ENCODE measurements around the gene PLA2G12A.
A peak's percentile ranks its signal among the peaks of the same experiment; 100 is the strongest.
"Not testable (repeated sequence)": the region's sequence is repeated elsewhere in the genome, so short reads cannot be mapped to it uniquely, and the experiment has no call there.

PLA2G12A gene

GRCh38 chr4:109678925-109679324 lies 50.9 kb downstream of the PLA2G12A start:
- not testable (repeated sequence) for DNase-seq (ENCODE audit: low read depth in 3 of 3)

DNA sequence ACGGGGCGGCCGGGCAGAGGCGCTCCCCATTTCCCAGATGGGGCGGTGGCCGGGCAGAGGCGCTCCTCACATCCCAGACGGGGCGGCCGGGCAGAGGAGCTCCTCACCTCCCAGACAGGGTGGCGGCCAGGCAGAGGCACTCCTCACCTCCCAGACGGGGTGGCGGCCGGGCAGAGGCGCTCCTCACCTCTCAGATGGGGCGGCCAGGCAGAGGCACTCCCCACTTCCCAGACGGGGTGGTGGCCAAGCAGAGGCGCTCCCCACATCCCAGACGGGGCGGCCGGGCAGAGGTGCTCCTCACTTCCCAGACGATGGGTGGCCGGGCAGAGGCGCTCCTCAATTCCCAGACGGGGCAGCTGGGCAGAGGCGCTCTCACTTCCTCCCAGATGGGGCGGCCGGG lies 51.4 kb downstream of the PLA2G12A start:
- DNase-seq (ENCODE audit: low read depth in 3 of 3): not testable (repeated sequence)

- no peak for DNase-seq (ENCODE audit: low read depth in 3 of 3)
Observed at GRCh38 chr4:109676886-109677285, 53.0 kb downstream of the PLA2G12A start.

GRCh38 chr4:109675843-109676242 lies 54.0 kb downstream of the PLA2G12A start:
- DNase-seq (ENCODE audit: low read depth in 3 of 3): no peak

- DNase-seq (ENCODE audit: low read depth in 3 of 3): no peak
Observed at GRCh38 chr4:109675181-109675580, 54.7 kb downstream of the PLA2G12A start.

DNA sequence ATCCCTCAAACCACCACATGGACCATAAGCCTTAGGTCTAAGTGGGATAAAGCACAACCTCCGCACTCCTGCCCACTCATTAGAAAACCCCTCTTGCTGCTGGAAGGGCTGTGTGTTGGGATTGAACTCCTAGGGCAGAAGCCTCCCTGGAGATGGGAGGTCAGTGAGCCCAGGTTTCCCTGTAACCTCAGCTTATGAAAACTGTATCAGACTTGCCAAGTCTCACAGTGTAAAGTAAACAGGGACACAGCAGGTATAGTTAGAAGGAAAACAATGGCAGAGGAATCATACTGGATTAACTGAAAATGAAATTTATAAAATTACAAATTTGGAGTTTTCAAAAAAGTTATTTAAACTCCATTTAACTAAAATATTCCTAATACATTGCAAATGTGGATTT lies 56.6 kb downstream of the PLA2G12A start:
- no peak for DNase-seq (ENCODE audit: low read depth in 3 of 3)

DNA sequence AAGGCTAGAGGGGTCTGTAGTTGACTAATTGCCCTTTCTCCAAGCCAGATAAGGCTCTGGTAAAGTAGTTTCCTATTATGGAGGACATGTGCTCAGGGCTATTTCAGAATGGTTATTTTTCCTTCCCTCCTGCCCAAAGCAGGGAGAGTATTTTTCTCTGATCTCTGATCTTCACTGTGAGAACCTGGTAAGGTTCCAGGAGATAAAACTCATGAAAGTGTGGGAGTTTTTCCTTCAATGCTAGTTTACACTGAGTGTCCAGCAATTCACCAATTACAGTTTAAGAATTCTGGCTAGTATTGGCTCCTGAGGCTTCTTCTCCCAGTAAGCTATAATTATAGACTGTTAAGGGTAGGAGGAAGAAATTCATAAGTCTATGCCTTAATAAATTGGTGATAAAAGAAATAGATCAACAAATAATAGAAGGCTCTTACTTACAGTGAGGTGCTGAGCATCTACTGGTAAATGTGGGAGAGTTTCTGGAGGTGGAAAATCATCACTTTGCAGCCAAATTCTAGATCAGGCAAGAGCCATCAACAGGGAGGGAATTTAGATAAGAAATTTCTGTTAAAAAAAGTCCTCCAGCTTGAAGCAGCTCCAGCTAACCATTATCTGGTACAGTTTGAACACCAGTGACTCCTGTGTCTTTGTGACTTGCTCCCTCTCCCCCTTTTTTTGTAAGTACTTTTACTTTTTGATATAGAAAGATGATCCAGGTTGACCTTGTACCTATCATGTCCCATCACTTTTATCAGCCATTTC lies 57.5 kb downstream of the PLA2G12A start:
- DNase-seq (ENCODE audit: low read depth in 3 of 3): no peak

DNA sequence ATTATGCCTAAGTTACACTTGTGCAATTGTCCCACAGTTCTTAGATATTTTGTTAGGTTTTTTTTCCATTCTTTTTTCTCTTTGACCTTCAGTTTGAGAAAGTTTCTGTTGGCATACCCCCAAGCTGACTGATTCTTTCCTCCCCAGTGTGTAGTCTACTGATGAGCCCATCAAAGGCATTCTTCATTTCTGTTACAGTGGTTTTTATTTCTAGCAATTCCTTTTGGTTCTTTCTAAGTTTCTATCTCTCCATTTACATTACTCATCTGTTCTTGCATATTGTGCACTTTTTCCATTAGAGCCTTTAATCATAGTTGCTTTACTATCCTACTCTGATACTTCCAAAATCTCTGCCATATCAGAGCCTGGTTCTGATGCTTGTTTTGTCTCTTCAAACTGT lies 58.5 kb downstream of the PLA2G12A start:
- peak in 1 of 3 experiments; percentile 16 for DNase-seq (ENCODE audit: low read depth in 3 of 3)

DNA sequence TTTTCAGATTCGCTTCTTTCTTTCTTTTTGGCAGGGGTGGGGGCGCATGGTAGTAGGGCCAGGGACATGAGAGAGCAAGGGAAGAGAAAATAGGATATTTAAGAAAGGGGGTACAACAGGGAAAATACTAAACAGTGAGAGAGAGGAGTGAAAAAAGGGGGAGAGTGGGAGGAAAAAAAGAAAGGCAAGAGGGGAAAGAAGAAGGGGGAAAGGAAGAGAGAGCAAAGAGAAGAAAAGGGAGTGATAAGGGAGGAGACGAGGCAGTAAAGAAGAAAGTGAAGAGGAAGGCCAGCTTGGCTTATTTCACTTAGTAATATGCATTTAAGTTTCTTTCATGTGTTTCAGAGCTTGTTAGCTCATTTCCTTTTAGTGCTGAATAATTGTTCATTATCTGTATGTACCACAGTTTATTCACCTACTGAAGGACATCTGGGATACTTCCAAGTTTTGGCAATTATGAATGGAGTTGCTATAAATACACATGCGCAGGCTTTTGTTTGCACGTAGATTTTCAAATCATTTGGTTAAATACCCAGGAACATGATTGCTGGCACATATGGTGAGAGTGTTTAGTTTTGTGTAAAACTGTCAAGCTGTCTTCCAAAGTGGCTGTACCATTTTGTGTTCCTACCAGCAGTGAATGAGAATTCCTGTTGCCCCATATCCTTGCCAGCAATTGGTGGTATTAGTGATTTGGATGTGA lies 63.9 kb downstream of the PLA2G12A start:
- DNase-seq (ENCODE audit: low read depth in 3 of 3): no peak

- DNase-seq (ENCODE audit: low read depth in 3 of 3): no peak
Observed at GRCh38 chr4:109662771-109663170, 67.1 kb downstream of the PLA2G12A start.

DNA sequence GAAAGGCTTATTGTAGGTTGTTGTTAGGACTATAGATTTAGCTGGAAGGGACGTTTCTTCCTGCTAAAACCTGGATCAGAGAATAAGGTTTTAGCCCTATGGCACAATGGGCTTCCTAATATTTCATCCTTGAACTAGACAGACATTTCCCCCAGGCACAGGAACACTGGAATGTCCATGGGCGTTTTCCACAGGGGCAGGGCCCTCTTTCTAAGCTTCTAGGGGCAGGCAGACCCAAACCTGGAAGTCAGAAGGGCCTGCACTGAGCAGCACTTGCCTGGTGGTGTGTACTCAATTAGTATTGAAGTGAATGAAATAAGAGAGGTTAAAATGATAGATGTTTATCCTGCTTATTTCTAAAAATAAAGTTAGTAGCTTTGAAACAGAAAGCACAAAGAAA lies 67.8 kb downstream of the PLA2G12A start:
- no peak for DNase-seq (ENCODE audit: low read depth in 3 of 3)

All from stimulated activated CD4-positive, alpha-beta T cell treated with anti-CD3 and anti-CD28 coated beads, TNF-alpha, amount 100 ng/mL, for 24 hours (primary cell).